ENCODE measurements around the gene PEX19. TPM values are rescaled to one million over a fixed set of nuclear protein-coding genes. Genes with fewer than 3 reads are reported as not detected.

PEX19 gene
- total RNA-seq, 6 donors from 2014 or later: 28.3 to 69.1 (median 40.6) TPM

DNA sequence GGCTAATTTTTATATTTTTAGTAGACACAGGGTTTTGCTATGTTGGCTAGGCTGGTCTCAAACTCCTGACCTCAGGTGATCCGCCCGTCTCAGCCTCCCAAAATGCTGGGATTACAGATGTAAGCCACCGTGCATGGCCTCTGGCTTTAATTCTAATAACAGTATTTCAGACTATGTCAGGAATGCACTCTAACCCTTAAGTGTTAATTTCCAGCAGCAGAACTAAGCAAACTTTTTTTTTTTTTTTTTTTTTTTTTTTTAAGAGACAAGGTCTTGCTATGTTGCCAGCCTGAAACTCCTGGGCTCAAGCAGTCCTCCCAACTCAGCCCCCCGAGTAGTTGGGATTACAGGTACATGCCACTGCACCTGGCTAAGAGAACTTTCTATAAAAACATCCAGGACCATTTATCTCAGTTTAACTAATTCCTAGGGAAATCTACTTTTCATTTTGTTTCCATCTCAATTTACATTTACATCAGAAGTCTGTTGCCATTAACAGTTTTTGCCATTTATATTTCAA is 29.1 kb downstream of the PEX19 start:
- ATAC-seq (ENCODE audit: low FRiP score in 2 of 2) (no peak), DNase-seq (no peak)
- WGBS, 2 donors: 66 to 74% methylated on average over 4 of the region's 4 CpGs
- Histone ChIP-seq H3K27me3 (no peaks in the 10 kb centered on the region), H3K27ac (peak overlapping the region in 2 of 4 donors; percentile 14 to 32), H3K36me3 (peaks cover 0 to 5% (median 1%) of the 10 kb centered on the region in 4 donors), H3K9me3 (no peaks in the 10 kb centered on the region), H3K4me1 (peaks cover 31 to 57% (median 44%) of the 10 kb centered on the region in 4 donors), H3K4me3 (no peak overlapping the region)
- TF ChIP-seq, protein P1, sequence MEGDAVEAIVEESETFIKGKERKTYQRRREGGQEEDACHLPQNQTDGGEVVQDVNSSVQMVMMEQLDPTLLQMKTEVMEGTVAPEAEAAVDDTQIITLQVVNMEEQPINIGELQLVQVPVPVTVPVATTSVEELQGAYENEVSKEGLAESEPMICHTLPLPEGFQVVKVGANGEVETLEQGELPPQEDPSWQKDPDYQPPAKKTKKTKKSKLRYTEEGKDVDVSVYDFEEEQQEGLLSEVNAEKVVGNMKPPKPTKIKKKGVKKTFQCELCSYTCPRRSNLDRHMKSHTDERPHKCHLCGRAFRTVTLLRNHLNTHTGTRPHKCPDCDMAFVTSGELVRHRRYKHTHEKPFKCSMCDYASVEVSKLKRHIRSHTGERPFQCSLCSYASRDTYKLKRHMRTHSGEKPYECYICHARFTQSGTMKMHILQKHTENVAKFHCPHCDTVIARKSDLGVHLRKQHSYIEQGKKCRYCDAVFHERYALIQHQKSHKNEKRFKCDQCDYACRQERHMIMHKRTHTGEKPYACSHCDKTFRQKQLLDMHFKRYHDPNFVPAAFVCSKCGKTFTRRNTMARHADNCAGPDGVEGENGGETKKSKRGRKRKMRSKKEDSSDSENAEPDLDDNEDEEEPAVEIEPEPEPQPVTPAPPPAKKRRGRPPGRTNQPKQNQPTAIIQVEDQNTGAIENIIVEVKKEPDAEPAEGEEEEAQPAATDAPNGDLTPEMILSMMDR (IDR thresholded peaks at IDR 0.05): no peak
- TF ChIP-seq POLR2AphosphoS5 (IDR thresholded peaks at IDR 0.05) (no peak), EP300 (IDR thresholded peaks at IDR 0.05) (no peak), POLR2A (IDR thresholded peaks at IDR 0.05) (no peak)

DNA sequence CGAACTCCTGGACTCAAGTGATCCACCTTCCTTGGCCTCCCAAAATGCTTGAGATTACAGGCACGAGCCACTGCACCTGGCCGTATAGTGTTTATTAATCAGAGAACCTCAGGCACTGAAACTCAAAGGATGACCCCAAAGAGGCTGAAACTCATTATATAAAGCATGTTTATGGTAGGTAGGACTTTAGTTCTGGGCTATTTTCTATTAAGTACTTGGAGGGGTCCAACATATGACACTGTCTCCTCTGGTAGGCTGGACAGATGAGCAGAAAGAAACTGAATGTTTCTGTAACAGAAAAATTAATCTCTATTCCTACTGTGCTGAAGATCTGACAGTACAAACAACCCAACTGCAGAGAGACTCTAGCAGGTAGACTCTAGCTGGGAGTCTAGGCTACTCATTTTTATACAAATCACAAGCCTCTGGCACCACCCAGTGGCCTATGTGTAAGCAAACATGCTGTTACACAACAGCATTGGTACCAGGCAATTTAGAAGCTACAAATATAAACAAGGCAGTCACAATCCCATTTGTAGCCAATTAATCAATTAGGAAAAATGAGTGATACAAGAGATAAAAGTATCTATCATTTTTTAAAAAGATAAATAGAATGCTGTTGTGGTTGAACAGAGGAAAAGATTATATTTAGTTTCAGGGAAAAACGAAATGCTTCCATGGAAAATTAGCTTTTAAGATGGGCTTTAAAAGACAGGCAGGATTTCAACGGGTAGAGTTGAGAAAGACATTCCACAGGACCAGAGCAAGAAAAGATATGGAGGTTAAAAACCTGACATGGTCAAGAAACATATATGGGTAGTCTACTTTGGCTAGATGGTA is 33.0 kb downstream of the PEX19 start:
- peak; percentile 88 to 89 for ATAC-seq (ENCODE audit: low FRiP score in 2 of 2)
- TF ChIP-seq, protein P1 (IDR thresholded peaks at IDR 0.05): peak; percentile 46 to 85 (median 72)
- TF ChIP-seq POLR2A (IDR thresholded peaks at IDR 0.05): no peak
- Histone ChIP-seq H3K27me3 (no peaks in the 10 kb centered on the region), H3K27ac (peak overlapping the region in 1 of 4 donors; percentile 9), H3K4me1 (peaks cover 10 to 24% (median 15%) of the 10 kb centered on the region in 4 donors), H3K9me3 (no peaks in the 10 kb centered on the region), H3K36me3 (peaks cover 0 to 5% (median 1%) of the 10 kb centered on the region in 4 donors), H3K4me3 (no peak overlapping the region)
- 72 to 82% methylated on average over 5 of the region's 5 CpGs for WGBS, 2 donors
- peak in 1 of 2 donors; percentile 72 for DNase-seq

DNA sequence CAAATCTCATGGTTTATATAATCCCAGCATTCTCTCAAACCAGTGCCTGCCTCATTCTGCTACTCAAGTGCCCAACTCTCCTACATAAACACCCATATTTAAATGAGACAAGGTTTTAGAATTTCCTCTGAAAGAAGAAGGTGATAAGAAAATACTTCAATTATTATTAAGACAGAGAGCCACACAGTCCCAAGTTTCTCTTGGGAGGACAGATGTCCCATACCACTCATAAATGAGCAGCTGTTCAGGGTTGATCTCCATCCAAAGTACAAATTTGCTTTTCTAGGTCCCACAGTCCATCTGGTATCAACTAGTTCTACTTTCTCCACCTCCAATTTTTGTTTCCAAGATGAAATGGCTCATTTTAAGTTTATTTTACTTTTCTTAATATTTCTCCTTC is 33.9 kb downstream of the PEX19 start:
- H3K4me3 ChIP-seq: no peak overlapping the region
- TF ChIP-seq, protein P1 (IDR thresholded peaks at IDR 0.05): no peak
- no peak for TF ChIP-seq POLR2AphosphoS5 (IDR thresholded peaks at IDR 0.05)
- no peak for TF ChIP-seq EP300 (IDR thresholded peaks at IDR 0.05)
- TF ChIP-seq POLR2A (IDR thresholded peaks at IDR 0.05): no peak
- H3K27me3 ChIP-seq: no peaks in the 10 kb centered on the region
- peaks cover 0 to 8% (median 1%) of the 10 kb centered on the region in 4 donors for H3K36me3 ChIP-seq
- peak overlapping the region in 1 of 4 donors; percentile 9 for H3K27ac ChIP-seq
- no peaks in the 10 kb centered on the region for H3K9me3 ChIP-seq
- ATAC-seq (ENCODE audit: low FRiP score in 2 of 2): no peak
- H3K4me1 ChIP-seq: peaks cover 6 to 15% (median 9%) of the 10 kb centered on the region in 4 donors
- DNase-seq: no peak

DNA sequence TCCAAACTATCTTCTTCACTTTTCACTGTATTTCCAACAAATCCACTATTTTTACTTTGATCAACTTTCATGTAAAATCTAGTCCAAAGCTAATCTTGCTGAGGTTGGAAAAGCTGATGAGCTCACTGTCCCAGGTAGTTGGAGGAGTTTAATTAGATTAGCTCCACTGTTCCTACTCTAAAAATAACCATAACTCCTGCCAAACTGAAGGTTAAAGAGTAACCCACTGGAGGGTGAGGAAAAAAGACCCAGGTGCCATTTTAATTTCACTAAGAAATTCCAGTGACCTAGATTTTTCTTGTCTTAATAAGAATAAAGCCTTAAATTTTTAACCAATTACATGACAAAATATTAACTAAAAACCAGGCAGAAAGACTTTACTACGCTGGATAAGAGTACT is 37.9 kb downstream of the PEX19 start:
- H3K9me3 ChIP-seq: no peaks in the 10 kb centered on the region
- peaks cover 8 to 17% (median 11%) of the 10 kb centered on the region in 4 donors for H3K4me1 ChIP-seq
- H3K4me3 ChIP-seq: no peak overlapping the region
- TF ChIP-seq POLR2AphosphoS5 (IDR thresholded peaks at IDR 0.05) (no peak), POLR2A (IDR thresholded peaks at IDR 0.05) (no peak), EP300 (IDR thresholded peaks at IDR 0.05) (no peak)
- TF ChIP-seq, protein P1 (IDR thresholded peaks at IDR 0.05): no peak
- H3K27ac ChIP-seq: no peak overlapping the region
- H3K36me3 ChIP-seq: peaks cover under 1 to 17% (median 7%) of the 10 kb centered on the region in 4 donors
- DNase-seq (no peak), ATAC-seq (ENCODE audit: low FRiP score in 2 of 2) (no peak)
- no peaks in the 10 kb centered on the region for H3K27me3 ChIP-seq
- WGBS, 2 donors: 87 to 94% methylated on average over 1 of the region's 1 CpG
